Tibial nerve (tissue), 4 donors: ENCODE results near the gene FCGR3B. TPM values are rescaled to one million over a fixed set of nuclear protein-coding genes. Genes with fewer than 3 reads are reported as not detected.
"Not testable (repeated sequence)": the region's sequence is repeated elsewhere in the genome, so short reads cannot be mapped to it uniquely, and the experiment has no call there.

Source experiments
- DNase-seq, 2 donors: peaks; one replicate each; pipeline ENCODE4 v3.0.0-alpha.2; 2019; ENCODE audit warnings: low spot score in 2 of 2
- H3K27ac ChIP-seq, 4 donors: fragments of 200-600 bp; sonication (generic) in 3 of 4; one replicate each; pipeline ENCODE4 v1.5.1; 2017 to 2019; ENCODE audit warnings: mild to moderate bottlenecking in 1 of 4
- H3K27me3 ChIP-seq, 2 donors: fragments of 200-600 bp; sonication (generic) in 1 of 2; one replicate each; pipeline versions ENCODE4 v1.5.1 to v1.6.0; 2017 to 2019
- H3K36me3 ChIP-seq, 3 donors: fragments of 200-600 bp; sonication (generic); one replicate each; pipeline ENCODE4 v1.5.1; 2018 to 2019
- H3K4me1 ChIP-seq, 4 donors: fragments of 200-600 bp; sonication (generic) in 3 of 4; one replicate each; pipeline ENCODE4 v1.5.1; 2017 to 2019
- H3K4me3 ChIP-seq, 4 donors: fragments of 200-600 bp; sonication (generic) in 3 of 4; one replicate each; pipeline ENCODE4 v1.5.1; 2017 to 2019; ENCODE audit warnings: mild to moderate bottlenecking in 1 of 4, moderate library complexity in 1 of 4
- H3K9me3 ChIP-seq, 4 donors: fragments of 200-600 bp; sonication (generic) in 3 of 4; one replicate each; pipeline ENCODE4 v1.5.1; 2017 to 2019
- EP300 ChIP-seq, 2 donors: sonication (generic); formaldehyde crosslinking; IDR thresholded peaks; one replicate each; pipeline ENCODE4 v1.6.1; 2017; ENCODE audit warnings: antibody characterized with exemption in 2 of 2, mild to moderate bottlenecking in 1 of 2
- POLR2A ChIP-seq, 2 donors: fragments of 450-650 bp; IDR thresholded peaks; one replicate each; pipeline ENCODE4 v1.6.1; 2017; ENCODE audit warnings: antibody characterized with exemption in 2 of 2, mild to moderate bottlenecking in 2 of 2, moderate library complexity in 2 of 2
- WGBS, 2 donors: methylation state at CpG; one replicate each; pipeline ENCODE4 v1.1.5; 2018; 5-methylcytosine and 5-hydroxymethylcytosine counted together
- total RNA-seq, 4 donors: library from RNA; depleted of rRNA; stranded (reverse); fragments of >200 nt; gene quantifications; one replicate each; pipeline ENCODE4 v1.1.0, GENCODE V29; 2016

The FCGR3B gene
- total RNA-seq, 4 donors from 2014 or later, result 0.63 to 2.8 (median 1.8) TPM; not detected in 1

DNA sequence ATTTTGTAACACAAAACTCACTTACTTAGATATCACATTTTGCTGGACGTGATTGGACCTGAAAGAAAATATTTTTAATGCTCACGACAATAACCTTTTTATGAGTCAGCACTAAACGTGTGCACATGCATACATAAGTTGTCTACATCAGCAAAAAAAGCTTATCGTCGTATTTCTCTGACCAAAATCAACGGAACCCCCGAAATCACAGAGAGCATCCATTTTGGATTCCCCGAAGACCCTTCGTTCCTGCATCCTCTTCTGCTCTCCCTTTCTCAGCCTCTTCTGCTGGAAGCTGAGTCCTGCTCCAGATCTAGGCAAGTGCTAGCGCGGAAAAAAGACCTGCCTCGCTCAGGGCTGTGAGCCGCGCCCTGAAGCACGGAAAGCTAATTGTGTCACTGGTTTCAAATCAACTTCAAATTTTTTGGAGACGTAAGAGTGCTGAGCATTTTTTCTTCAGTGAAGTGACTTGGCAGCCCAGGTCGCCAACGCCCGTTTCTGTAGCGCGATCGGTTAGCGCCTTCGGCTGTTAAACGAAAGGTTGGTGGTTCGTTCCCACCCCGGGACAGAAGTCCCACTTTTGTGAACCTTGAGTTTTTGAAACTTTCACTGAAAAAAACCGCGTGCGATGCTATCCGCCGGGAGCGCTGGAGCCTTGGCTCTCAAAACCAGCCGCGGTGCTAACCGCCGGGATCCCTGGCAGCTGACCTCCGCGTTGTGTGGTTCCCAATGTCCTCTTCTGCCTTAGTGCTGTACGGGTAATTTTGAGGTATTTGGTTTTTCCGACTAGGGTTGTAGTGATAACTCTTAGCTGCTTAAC is 9.6 kb downstream of the FCGR3B start:
- not testable (repeated sequence) for H3K27me3 ChIP-seq, H3K36me3 ChIP-seq, H3K9me3 ChIP-seq, H3K4me1 ChIP-seq
- Histone ChIP-seq H3K4me3 (peak overlapping the region; percentile 23 to 55 (median 43)), H3K27ac (peak overlapping the region in 3 of 4 donors; percentile 6 to 70 (median 21))
- 5 to 7% methylated on average over 32 to 41 of the region's 41 CpGs for WGBS, 2 donors
- TF ChIP-seq EP300 (IDR thresholded peaks at IDR 0.05), result peak in 1 of 2 donors; percentile 39
- DNase-seq, result peak in 1 of 2 donors; percentile 58

- not testable (repeated sequence) for H3K27ac ChIP-seq, H3K36me3 ChIP-seq, H3K9me3 ChIP-seq, H3K27me3 ChIP-seq, DNase-seq, H3K4me3 ChIP-seq, H3K4me1 ChIP-seq
- WGBS, 2 donors, result 89 to 91% methylated on average over 7 of the region's 7 CpGs
Measured at GRCh38 chr1:161620399-161620798, 10.6 kb downstream of the FCGR3B start.

GRCh38 chr1:161618517-161618916 is 12.5 kb downstream of the FCGR3B start:
- not testable (repeated sequence) for DNase-seq, H3K27ac ChIP-seq, H3K36me3 ChIP-seq, H3K9me3 ChIP-seq, H3K4me1 ChIP-seq, H3K27me3 ChIP-seq, H3K4me3 ChIP-seq
- 95 to 100% methylated on average over 2 to 4 of the region's 4 CpGs for WGBS, 2 donors

DNA sequence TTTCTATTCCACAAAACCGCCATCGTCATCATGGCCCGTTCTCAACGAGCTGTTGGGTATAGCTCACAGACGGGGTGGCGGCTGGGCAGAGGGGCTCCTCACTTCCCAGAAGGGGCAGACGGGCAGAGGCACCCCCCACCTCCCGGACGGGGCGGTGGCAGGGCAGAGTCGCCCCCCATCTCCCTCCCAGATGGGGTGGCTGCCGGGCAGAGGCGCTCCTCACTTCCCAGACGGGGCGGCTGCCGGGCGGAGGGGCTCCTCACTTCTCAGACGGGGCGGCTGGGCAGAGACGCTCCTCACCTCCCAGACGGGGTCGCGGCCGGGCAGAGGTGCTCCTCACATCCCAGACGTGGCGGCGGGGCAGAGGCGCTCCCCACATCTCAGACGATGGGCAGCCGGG is 14.6 kb downstream of the FCGR3B start:
- H3K9me3 ChIP-seq, H3K4me3 ChIP-seq, H3K36me3 ChIP-seq, H3K27me3 ChIP-seq, H3K27ac ChIP-seq, DNase-seq, H3K4me1 ChIP-seq: not testable (repeated sequence)
- WGBS, 2 donors, result 88 to 95% methylated on average over 11 of the region's 30 CpGs

DNA sequence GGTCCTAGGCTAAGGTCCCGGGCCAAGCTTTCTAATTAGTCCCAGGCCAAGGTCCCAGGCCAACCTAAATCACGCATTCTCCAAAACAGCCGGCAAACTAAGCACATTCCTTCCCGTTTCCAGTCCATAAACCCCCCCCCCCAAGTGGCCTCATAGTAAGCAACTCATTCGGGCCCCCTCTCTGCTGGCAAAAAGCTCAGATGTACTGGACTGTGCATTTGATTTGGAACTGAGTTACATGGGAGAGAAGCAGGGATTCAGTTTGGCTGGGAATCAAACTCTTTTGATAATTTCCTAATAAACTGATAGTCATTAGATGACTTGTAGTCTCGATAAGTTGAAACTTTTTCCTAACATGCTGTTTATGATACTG is 17.8 kb downstream of the FCGR3B start:
- Histone ChIP-seq H3K27ac (peak overlapping the region in 3 of 4 donors; percentile 82 to 89 (median 85)), H3K4me3 (peak overlapping the region in 3 of 4 donors; percentile 31 to 50 (median 36))
- H3K4me1 ChIP-seq, H3K27me3 ChIP-seq, H3K9me3 ChIP-seq, H3K36me3 ChIP-seq, DNase-seq: not testable (repeated sequence)
- WGBS, 2 donors, result 13 to 15% methylated on average over 5 to 6 of the region's 6 CpGs

DNA sequence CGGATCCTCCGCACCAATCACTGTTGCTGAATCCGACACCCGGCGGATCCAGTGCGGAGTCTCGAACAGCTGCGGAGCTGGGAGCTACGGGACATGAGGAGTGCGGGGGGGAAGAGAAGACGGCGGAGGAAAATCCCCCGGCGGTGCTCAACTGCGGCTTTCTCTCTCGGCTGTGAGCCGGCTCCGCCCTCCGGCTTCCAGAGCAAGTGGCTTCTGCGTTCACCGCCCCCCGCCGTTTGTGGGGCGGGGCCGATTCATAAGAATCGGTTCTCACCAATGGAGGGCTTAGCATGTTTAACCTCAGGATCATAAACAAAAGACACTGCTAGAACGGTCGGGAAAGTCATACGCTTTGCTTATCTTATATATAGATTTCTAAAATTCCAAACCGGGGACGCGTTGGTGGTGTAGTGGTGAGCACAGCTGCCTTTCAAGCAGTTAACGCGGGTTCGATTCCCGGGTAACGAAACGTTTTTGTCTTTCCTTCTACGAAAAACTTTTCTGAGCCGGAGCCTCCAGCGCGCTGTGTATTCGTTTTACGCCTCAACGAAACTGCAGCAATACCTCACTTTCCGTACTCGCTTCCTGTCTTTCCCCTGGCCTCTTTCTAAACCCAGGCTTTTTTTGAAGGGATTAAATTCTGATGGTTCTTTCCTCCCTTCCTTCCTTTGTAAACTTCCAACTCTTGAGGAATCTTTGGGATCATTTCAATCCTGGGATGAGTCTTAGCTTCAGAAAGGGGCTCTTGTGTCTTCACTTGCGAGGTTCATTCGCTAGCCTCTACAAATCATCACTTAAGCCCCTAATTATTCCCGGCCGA is 18.4 kb downstream of the FCGR3B start:
- H3K9me3 ChIP-seq, H3K4me1 ChIP-seq, H3K27me3 ChIP-seq, H3K36me3 ChIP-seq: not testable (repeated sequence)
- TF ChIP-seq EP300 (IDR thresholded peaks at IDR 0.05) (peak; percentile 46 to 63), POLR2A (IDR thresholded peaks at IDR 0.05) (peak in 1 of 2 donors; percentile 36)
- peak overlapping the region; percentile 67 to 89 (median 84) for H3K27ac ChIP-seq
- WGBS, 2 donors, result 2 to 3% methylated on average over 23 to 44 of the region's 51 CpGs
- peak; percentile 64 to 88 for DNase-seq
- peak overlapping the region; percentile 31 to 50 (median 39) for H3K4me3 ChIP-seq

DNA sequence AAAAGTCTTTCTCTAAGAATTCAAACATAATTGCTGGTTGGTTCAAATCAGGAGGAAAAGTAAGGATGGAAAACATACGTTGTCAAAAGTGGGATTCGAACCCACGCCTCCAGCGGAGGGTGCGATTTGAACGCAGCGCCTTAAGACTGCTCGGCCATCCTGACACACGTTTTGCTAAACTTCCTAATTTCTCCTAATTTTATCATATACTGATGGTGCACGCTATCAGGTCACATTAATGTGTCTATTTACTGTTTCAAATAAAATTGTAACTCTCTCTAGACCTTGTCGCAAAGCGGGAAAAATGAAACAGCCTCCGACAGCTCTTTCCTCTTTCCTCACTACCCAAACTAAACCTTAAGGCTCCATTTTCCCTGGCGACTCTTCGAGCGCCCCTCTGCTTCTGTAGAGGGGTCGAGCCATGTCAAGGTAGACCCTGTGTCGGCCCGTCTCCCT is 19.1 kb downstream of the FCGR3B start:
- H3K27ac ChIP-seq, result peak overlapping the region; percentile 67 to 89 (median 84)

DNA sequence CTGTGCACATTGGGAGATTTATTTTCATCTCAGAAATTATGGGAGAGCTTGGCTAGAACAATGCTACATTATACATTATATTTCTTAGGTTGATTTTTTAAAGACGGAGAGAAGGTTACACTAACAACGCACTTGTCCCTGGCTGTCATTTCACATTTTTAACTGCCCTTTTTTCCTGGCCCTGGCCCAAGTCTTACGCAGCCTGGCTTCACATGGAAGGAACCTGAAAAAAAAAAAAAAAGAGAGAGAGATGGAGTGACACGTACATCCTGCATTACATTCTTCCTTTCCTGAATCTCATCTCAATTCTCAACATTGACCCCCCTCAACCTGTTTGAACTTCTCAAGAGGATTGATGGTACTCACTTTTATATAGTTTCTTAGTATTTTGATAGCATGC is 20.8 kb downstream of the FCGR3B start:
- DNase-seq, H3K9me3 ChIP-seq, H3K36me3 ChIP-seq, H3K4me3 ChIP-seq, H3K27me3 ChIP-seq, H3K27ac ChIP-seq, H3K4me1 ChIP-seq: not testable (repeated sequence)
- 46 to 62% methylated on average over 4 of the region's 4 CpGs for WGBS, 2 donors

More for the DNA sequence above, 19.1 kb downstream of the FCGR3B start:
- not testable (repeated sequence) for H3K27me3 ChIP-seq, H3K4me1 ChIP-seq, H3K9me3 ChIP-seq, H3K36me3 ChIP-seq
- DNase-seq, result peak in 1 of 2 donors; percentile 27
- WGBS, 2 donors, result 0 to 1% methylated on average over 16 to 19 of the region's 19 CpGs
- peak overlapping the region; percentile 31 to 50 (median 39) for H3K4me3 ChIP-seq

DNA sequence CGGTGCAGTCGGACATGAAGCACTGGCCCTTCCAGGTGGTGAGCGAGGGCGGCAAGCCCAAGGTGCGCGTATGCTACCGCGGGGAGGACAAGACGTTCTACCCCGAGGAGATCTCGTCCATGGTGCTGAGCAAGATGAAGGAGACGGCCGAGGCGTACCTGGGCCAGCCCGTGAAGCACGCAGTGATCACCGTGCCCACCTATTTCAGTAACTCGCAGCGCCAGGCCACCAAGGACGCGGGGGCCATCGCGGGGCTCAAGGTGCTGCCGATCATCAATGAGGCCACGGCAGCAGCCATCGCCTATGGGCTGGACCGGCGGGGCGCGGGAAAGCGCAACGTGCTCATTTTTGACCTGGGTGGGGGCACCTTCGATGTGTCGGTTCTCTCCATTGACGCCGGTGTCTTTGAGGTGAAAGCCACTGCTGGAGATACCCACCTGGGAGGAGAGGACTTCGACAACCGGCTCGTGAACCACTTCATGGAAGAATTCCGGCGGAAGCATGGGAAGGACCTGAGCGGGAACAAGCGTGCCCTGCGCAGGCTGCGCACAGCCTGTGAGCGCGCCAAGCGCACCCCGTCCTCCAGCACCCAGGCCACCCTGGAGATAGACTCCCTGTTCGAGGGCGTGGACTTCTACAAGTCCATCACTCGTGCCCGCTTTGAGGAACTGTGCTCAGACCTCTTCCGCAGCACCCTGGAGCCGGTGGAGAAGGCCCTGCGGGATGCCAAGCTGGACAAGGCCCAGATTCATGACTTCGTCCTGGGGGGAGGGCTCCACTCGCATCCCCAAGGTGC is 24.2 kb downstream of the FCGR3B start:
- H3K9me3 ChIP-seq, H3K4me3 ChIP-seq, H3K27ac ChIP-seq, H3K4me1 ChIP-seq, H3K36me3 ChIP-seq, H3K27me3 ChIP-seq, DNase-seq: not testable (repeated sequence)
- WGBS, 2 donors, result 93 to 94% methylated on average over 25 to 35 of the region's 58 CpGs

DNA sequence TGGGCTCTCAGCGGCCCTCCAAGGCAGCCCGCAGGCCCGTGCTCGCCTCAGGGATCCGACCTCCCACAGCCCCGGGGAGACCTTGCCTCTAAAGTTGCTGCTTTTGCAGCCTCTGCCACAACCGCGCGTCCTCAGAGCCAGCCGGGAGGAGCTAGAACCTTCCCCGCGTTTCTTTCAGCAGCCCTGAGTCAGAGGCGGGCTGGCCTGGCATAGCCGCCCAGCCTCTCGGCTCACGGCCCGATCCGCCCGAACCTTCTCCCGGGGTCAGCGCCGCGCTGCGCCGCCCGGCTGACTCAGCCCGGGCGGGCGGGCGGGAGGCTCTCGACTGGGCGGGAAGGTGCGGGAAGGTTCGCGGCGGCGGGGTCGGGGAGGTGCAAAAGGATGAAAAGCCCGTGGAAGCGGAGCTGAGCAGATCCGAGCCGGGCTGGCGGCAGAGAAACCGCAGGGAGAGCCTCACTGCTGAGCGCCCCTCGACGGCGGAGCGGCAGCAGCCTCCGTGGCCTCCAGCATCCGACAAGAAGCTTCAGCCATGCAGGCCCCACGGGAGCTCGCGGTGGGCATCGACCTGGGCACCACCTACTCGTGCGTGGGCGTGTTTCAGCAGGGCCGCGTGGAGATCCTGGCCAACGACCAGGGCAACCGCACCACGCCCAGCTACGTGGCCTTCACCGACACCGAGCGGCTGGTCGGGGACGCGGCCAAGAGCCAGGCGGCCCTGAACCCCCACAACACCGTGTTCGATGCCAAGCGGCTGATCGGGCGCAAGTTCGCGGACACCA is 25.0 kb downstream of the FCGR3B start:
- H3K27me3 ChIP-seq, DNase-seq, H3K36me3 ChIP-seq, H3K27ac ChIP-seq, H3K9me3 ChIP-seq, H3K4me1 ChIP-seq: not testable (repeated sequence)
- 16 to 40% methylated on average over 15 to 56 of the region's 78 CpGs for WGBS, 2 donors
- H3K4me3 ChIP-seq, result peak overlapping the region in 1 of 4 donors; percentile 40

- H3K4me1 ChIP-seq, H3K4me3 ChIP-seq, H3K27me3 ChIP-seq, DNase-seq, H3K9me3 ChIP-seq, H3K36me3 ChIP-seq, H3K27ac ChIP-seq: not testable (repeated sequence)
- WGBS, 2 donors, result 95 to 98% methylated on average over 10 to 12 of the region's 12 CpGs
Measured at GRCh38 chr1:161605024-161605423, 26.0 kb downstream of the FCGR3B start.

DNA sequence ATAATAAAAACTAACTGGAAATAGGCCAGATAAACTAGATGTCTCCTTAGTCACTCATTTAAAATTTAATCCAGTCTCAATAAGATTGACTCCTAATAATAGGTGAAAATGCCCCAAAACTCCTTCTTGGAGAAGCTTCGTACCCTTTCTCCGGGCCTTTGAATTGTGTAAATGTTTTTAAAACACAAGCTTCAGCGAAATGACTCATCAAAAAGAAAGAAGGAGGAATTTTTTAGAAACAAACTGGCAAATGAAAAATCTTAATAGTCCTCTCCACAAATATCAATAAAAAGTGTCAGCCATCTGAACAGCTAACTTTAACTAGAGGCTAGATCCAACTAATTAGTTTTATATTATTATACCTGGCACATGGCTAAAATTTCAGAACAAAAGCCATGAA is 33.9 kb downstream of the FCGR3B start:
- H3K27me3 ChIP-seq, H3K9me3 ChIP-seq, H3K4me3 ChIP-seq, DNase-seq, H3K36me3 ChIP-seq, H3K27ac ChIP-seq: not testable (repeated sequence)
- H3K4me1 ChIP-seq, result peaks cover 0 to 14% (median 2%) of the 10 kb centered on the region in 4 donors
- 74 to 84% methylated on average over 3 of the region's 3 CpGs for WGBS, 2 donors
